ENCODE measurements around the gene CTCFL. TPM values are rescaled to one million over a fixed set of nuclear protein-coding genes. Genes with fewer than 3 reads are reported as not detected.
"Not testable (repeated sequence)": the region's sequence is repeated elsewhere in the genome, so short reads cannot be mapped to it uniquely, and the experiment has no call there.

The CTCFL gene
- total RNA-seq, 1 donor from 2014 or later: 0.17 TPM

DNA sequence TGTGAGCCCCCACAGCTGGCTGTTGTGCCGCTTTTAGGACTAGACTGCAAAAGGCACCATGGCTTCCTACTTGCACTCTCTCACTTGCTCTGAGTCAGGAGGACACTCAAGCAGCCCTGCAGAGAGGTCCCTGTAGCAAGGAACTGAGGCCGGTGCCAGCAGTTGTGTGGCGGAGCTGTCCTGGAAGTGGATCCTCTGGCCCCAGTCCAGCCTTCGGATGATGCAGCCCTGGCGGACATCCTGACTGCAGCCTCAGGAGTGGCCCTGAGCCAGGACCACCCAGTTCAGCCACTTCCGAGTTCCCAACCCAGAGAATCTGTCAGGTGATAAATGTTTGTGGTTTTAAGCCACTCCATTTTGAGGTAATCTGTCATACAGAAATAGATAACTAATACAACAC lies 17.5 kb downstream of the CTCFL start:
- DNase-seq (ENCODE audit: low spot score): no peak

DNA sequence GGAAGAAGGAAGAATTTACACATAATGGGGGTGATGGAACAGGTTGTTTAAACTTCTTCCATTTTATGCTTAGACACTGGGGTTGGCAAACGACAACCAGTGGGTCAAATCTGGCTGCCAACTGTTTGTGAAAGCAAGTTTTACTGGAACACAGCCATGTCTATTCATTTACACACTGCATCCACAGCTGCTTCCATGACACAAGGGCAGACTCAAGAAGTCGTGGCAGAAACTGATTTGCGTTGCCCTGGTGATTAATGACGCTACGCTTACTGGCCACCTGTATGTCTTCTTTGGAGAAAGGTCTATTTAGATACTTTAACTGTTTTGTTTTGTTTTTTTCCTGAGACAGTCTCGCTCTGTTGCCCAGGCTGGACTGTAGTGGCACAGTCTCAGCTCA lies 19.0 kb downstream of the CTCFL start:
- DNase-seq (ENCODE audit: low spot score): no peak

- no peak for DNase-seq (ENCODE audit: low spot score)
Observed at GRCh38 chr20:57504411-57504810, 20.5 kb downstream of the CTCFL start.

GRCh38 chr20:57503035-57503658 lies 21.8 kb downstream of the CTCFL start:
- no peak for DNase-seq (ENCODE audit: low spot score)

- no peak for DNase-seq (ENCODE audit: low spot score)
Observed at GRCh38 chr20:57502336-57502700, 22.6 kb downstream of the CTCFL start.

DNA sequence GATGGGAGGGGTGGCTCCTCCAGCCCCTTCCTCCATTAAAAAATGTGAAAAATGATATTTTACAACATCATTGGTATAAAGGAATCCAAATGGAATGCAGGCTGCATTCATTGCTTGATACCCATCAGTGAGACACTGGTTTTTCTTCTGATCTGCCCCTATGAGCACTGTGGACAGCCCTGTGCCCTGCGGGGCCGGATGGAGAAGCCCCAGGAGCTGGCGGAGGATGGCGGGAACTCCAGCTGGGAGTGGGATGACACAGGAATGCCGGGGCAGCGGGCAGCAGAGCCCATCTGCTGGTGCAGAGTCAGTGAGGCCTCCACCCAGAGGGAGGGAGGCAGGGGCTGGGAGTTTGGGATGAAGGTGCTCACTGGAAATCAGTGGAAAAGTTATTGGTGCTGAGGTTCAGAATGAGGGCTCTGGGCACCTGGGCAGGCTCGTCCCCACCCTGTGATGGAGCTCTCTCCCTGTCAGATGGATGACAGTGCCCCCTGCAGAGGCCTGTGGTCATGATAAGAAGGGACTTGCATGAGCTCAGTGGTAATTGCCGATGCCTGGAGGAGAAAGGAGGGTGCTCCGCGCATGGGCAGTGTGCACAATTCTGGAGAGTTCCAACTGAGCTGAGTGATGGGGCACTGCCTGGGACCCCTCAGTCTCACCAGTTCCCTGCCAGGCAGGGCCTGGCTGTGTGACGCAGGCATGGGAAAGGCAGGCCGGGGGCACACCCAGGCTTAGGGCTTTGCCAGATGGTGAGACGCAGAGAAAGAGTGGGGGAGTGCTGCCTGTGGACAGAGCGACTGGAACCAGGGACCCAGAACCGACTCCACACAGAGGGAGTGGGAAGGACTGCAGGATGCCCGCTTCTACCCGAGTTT lies 23.2 kb downstream of the CTCFL start:
- no peak for DNase-seq (ENCODE audit: low spot score)

- no peak for DNase-seq (ENCODE audit: low spot score)
Observed at GRCh38 chr20:57500962-57501361, 24.0 kb downstream of the CTCFL start.

DNA sequence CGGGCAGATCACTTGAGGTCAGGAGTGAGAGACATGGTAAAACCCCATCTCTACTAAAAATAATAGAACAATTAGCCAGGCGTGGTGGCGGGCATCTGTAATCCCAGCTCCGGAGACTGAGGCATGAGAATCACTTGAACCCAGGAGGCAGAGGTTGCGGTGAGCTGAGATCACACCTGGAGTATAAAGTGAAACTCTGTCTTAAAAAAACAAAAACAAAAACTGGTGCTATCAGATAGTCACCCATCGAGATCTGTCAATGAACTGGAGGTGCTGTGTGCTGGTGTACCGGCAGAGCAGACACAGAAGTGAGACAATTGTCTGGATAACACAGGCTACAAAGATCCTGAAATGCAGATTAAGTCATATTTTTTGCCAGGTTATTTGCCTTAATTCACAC lies 24.7 kb downstream of the CTCFL start:
- no peak for DNase-seq (ENCODE audit: low spot score)

DNA sequence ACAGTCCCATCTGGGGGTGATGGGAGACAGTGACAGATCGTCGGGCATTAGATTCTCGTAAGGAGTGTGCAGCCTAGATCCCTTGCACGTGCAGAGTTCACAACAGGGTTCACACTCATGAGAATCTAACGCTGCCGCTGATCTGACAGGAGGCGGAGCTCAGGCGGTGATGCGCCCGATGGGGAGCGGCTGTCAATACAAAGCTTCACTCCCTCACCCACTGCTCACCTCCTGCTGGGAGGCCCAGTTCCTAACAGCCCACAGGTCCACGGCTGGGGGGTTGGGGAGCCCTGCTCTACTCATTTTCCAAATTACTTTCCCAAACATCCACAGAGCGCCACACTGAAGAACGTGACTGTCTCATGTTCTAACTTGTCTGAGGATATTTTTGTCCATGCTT lies 25.3 kb downstream of the CTCFL start:
- no peak for DNase-seq (ENCODE audit: low spot score)

DNA sequence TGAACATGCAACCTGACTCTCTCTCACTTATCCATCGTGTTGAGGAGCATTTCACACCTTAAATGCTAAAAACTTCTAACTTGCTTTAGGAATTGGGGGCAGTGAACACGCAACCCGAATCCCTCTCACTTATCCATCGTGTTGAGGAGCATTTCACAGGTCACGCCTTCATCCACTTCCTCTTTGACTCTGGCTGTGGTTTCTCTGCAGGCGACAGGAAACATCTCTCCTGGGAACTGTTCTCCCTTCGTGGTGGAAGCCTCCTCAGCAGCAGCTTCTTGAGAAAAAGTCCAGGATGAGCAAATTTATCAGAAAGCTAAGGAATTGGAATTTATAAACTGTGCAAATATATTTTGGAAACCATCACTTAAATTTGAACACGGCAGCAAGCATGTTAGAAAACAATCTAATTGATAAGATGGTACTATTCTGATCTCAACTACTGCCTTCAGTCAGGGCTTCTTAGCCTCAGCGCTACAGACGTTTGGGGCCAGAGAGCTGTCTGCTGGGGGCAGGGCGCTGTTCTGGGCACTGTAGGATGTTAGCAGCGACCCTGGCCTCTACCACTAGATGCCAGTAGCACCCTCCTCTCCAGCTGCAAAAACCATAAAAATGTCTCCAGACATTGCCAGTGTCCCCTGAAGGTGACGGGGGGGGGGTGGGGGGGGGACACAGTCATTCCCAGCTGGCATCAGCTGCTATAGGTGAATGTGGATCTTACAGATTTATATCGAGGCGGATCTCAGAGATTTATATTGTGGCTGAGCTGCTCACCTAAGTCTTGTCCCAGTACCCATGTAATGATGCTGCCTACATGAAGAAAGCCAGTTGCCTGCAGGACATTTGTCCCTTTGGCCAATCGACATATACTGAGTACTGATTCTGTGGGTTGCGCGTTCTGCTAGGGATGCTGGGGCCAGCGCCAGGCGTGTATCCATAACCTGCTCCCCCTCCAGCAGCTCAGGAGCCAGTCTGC lies 26.2 kb downstream of the CTCFL start:
- no peak for DNase-seq (ENCODE audit: low spot score)

- no peak for DNase-seq (ENCODE audit: low spot score)
Observed at GRCh38 chr20:57496592-57496991, 28.3 kb downstream of the CTCFL start.

DNA sequence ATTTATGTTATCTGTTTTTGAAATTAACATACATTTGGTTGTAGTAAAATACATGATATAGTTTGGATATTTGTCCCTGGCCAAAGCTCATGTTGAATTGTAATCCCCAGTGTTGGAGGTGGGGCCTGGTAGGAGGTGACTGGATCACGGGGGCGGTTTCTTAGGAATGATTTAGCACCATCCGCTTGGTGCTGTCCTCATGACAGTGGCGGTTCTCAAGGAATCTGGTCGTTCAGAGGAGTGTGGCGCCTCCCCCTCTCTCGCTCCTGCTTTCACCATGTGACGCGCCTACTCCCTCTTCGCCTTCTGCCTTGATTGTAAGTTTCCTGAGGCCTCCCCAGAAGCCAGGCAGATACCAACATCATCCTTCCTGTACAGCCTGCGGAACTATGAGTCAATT lies 29.0 kb downstream of the CTCFL start:
- DNase-seq (ENCODE audit: low spot score): no peak

- no peak for DNase-seq (ENCODE audit: low spot score)
Observed at GRCh38 chr20:57493091-57493615, 31.8 kb downstream of the CTCFL start.

- DNase-seq (ENCODE audit: low spot score): no peak
Observed at GRCh38 chr20:57491373-57491772, 33.6 kb downstream of the CTCFL start.

DNA sequence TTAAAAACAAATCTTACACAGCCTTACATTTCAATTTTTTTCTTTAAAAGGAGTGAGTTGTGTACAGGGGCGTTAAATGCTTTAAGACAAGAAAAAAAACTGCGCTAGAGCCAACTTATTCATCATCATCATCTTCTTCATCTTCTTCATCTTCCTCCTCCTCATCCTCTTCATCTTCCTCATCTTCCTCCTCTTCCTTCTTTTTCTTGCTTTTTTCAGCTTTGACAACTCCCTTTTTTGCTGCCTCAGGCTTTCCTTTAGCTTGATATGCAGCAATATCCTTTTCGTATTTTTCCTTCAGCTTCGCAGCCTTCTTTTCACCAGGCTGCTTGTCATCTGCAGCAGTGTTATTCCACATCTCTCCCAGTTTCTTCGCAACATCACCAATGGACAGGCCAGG lies 36.7 kb downstream of the CTCFL start:
- DNase-seq (ENCODE audit: low spot score): not testable (repeated sequence)

- DNase-seq (ENCODE audit: low spot score): no peak
Observed at GRCh38 chr20:57485770-57486169, 39.2 kb downstream of the CTCFL start.

DNA sequence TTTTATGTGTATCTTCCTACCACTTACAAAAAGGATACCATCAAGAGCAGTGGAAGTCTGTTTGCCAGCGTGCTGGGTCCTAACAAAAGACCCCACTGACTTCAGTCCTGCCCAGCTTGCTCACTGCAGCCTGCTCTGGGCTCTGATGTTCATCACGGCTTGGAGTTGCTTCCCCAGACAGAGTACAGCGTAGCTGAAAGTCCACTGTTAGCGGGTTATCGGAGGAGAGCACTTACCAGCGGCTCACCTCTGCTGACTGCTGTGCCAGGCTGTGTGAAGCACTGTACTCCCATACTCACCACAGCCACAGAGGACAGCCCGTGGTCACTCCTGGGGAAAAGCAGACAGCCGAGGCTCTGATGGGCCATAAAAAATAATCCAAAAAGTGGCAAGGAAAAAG lies 40.2 kb downstream of the CTCFL start:
- no peak for DNase-seq (ENCODE audit: low spot score)

- no peak for DNase-seq (ENCODE audit: low spot score)
Observed at GRCh38 chr20:57483287-57484050, 41.5 kb downstream of the CTCFL start.

- DNase-seq (ENCODE audit: low spot score): no peak
Observed at GRCh38 chr20:57482796-57483195, 42.1 kb downstream of the CTCFL start.

- no peak for DNase-seq (ENCODE audit: low spot score)
Observed at GRCh38 chr20:57482148-57482547, 42.8 kb downstream of the CTCFL start.

DNA sequence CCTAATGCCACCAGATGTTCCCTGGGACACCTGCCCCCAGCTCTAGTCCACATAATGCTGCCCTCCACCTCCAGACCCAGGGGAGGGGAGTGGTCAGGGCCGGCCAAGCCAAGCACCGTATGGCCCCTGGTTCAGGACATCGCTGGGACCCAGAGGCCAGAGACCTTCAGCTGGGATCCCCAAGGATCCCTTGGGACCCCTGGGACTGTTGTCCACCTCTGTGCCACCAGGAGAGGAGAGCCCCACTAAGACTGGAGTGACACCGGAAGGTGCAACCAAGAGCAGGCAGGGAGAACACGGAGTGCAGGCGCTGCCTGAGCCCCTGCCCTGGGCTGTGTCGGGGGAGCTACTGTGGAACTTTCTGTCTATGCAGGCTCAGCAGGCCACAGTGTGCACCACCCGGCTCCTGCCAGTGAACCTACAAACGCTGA lies 43.6 kb downstream of the CTCFL start:
- no peak for DNase-seq (ENCODE audit: low spot score)
